HG03520 (cell line): Measurements from ENCODE around the gene C20orf202.

ENCODE experiments used
- ATAC-seq: cut with Tn5 transposase; IDR thresholded peaks from one replicate; pipeline ENCODE4 v1.9.1; 2021; ENCODE audit warnings: mild to moderate bottlenecking, moderate library complexity; ENCODE audit not compliant: unreplicated experiment

C20orf202 gene

DNA sequence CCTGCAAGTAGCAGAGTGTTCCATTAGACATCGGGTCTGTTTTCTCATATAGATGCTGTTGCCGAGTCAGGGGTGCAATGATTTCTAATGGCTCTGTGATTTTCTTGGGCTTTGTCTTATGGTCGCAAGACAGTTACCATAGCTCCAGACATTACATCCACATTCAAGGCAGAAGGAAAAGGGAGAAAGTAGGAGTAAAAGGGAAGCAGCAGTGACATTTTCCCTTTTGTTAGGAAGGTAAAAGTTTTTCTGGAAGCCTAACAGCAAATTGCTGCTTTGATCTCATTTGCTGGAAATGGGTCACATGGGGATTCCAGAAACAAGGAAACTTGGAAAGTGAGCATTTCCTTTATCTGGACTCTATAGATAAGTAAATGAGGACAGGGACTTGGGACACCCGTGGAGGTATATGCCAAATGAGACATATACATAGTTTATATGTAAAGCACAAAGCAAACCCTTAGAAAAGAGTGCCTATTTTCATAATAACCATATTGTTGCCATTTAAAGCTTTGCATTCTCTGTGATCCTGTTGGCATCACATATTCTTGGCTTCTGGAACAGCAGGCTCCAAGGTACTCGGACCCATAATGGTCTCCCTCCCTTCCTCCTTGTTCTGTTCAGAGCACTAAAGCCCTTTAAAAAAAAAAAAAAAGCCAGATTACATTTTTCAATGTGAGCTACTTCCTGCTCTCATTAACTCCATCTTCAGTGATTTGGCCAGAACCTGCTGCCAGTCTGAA is at the start of gene C20orf202:
TSS of gene C20orf202 (plus strand) at position 693 of the 743 bp plus-strand sequence. CDS start 132 bp downstream, outside the sequence.
- no peak for ATAC-seq

DNA sequence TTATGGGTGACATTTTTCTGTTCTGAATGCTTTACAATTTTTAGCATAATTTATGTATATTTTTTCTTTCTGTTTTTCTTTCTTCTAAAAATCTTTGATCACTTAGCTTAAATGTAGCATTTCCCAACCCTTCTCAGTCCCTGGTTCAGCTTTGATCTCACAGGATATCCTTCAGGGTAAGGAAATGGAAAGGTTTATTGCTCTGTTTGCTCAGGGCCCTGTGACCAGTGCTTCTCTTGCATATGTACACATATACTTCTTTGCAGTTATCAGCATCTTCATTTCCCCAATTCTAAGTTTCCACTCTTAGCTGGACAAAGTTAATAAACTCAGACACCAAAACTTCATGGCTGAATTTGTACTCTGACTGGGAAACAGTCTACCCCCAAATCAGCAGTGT is 49.0 kb upstream of the C20orf202 start:
- ATAC-seq = no peak

DNA sequence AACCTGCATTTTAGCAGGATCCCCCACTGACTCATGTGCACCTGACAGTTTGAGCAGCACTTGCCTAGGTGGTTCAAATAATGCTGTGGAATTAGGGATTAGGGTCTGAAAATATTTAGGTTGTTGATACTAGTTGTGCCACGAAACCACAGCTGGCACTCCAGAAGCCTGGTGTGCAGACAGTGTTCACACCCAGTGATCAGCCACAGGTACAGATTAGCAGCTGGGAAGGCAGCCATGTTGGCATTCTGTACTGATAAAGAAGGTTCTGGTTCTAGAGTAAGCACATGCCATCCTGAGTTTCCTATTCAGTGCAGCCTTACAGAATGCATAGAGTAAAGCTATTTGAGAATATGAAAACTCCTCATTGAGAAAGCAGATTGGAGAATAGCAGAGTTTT is 48.6 kb upstream of the C20orf202 start:
- no peak for ATAC-seq

DNA sequence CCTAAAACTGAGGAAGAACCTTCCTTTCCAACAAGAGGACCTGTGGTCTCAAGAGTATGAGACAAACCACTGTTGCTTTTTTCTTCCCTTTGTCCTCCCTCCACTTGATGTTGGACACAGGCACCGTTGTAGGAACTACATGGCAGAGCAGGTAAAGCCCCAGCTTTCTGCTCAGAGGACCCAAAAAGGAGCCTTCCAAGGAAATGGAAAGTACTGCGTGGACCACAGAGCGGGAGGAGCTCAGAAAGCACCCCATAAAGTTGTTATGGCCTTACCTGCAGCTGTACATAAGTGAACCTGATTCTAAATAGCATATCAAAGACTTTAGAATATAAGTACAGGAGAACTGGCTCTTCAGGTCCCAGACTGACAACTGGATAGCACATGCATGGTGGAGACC is 47.9 kb upstream of the C20orf202 start:
- no peak for ATAC-seq

DNA sequence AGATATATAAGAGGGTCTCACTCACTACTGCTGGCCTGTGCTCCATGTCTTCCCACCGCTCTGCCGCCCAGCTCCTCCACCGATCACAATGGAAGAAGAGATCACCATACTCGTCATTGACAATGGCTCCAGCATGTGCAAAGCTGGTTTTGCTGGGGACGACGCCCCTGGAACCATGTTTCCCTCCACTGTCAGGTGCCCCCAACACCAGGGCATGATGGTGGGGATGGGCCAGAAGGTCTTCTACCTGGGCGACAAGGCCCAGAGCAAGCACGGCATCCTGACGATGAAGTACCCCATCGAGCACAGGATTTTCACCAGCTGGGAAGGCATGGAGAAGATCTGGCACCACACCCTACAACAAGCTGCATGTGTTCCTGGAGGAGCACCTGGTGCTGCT is 42.8 kb upstream of the C20orf202 start:
- no peak for ATAC-seq

DNA sequence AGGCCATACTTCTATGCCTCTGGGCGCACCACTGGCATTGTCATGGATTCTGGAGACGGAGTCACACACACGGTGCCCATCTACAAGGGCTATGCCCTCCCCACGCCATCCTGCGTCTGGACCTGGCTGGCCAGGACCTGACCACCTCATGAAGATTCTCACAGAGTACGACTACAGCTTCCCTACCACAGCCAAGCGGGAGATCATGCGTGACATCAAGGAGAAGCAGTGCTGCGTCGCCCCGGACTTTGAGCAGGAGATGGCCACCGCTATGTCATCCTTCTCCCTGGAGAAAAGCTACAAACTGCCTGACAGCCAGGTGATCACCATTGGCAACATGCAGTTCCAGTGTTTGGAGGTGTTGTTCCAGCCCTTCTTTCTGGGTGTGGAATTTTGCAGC is 42.3 kb upstream of the C20orf202 start:
- no peak for ATAC-seq

DNA sequence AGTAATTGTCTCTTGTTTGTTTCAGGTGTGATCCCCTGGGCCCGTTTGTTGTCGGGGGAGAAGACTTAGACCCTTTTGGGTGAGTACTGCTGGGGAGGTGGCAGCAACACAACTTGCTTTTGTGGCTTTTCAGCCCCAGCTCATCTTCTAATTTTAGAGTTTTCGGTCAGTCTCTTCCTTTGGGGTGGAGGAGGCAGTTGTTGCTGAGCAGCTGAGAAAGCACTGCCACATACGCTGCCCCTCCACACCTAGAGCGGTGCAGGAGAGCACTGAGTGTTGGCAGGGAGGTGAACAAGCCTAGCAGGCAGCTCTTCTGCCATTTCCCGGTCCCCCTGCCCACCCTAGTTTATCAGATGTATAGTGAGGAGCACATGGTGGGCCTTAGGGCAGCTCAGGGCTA is 40.1 kb upstream of the C20orf202 start:
- ATAC-seq = no peak

DNA sequence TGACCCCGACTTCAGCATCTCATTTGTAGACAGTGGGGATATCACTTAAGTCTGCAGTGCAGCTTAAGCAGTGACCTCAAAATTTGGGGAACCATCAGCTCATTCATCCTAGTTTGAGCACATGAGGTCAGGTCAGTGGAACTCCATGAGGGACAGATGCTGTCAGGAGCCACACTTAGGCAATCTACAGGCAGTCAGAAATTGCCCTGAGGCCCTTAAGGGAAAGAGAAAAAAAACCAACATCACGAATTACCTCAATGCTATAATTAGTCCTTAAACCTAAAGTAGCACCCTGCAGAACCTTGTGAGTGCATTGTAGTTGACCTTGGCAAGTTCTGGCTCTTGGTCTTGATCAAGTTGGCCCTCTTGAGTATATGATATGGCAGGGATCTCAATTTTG is 39.6 kb upstream of the C20orf202 start:
- no peak for ATAC-seq

DNA sequence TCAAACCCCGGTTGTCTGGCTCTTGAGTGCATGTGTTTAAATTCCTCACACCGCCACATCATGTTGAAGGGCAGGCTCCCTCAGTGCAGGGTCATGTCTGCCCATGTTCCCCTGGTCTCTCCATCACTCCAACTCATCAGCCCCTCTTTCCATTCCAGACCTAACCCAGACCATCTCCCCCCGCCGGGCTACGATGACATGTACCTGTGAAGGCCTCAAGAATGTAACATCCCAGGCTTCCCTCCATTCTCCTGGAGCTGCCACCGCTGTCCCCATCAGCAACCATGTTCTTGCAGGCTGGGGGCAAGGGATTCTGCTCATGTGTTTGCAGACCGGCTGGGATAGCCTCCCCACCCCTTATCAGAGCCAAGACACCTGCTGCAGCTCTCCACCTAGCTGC is 38.4 kb upstream of the C20orf202 start:
- ATAC-seq = no peak

DNA sequence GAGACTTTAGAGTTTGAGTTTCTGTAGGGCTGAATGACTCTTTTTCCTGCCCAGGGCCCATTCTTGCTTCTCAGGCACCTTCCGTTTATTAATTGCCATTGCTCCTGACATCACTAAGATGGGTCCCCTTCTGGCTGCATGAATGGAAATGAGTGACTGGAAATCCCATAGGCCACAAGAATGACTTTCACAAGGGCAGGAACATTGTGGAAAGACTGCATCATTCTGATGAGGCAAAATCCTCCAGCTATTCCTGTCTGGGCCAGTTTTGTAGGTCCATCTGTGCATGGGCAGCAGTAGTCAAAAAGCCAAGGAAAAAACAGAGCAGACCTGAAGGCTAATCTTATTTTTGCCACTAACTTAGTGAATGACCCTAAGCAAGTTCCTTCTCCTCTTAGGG is 37.7 kb upstream of the C20orf202 start:
- no peak for ATAC-seq

DNA sequence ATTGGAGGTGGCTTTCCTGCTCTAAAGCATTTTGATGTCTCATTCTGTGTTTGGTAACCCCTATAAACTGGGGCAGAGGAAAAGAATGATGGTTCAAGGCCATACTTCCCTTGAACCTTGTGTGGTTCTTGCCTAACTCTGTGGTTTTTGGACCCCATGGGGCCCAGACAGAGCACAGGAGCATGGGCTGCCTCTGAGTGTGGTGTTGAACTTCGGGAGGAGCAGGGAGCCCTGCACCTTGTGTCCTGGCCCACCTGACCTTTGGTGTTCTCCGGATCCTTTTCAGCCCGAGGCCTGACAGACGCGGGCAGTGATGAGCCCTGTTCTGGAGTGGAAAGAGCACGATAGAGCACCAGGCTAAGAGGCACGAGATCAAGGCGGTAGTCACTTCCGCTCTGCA is 37.3 kb upstream of the C20orf202 start:
- ATAC-seq = no peak

DNA sequence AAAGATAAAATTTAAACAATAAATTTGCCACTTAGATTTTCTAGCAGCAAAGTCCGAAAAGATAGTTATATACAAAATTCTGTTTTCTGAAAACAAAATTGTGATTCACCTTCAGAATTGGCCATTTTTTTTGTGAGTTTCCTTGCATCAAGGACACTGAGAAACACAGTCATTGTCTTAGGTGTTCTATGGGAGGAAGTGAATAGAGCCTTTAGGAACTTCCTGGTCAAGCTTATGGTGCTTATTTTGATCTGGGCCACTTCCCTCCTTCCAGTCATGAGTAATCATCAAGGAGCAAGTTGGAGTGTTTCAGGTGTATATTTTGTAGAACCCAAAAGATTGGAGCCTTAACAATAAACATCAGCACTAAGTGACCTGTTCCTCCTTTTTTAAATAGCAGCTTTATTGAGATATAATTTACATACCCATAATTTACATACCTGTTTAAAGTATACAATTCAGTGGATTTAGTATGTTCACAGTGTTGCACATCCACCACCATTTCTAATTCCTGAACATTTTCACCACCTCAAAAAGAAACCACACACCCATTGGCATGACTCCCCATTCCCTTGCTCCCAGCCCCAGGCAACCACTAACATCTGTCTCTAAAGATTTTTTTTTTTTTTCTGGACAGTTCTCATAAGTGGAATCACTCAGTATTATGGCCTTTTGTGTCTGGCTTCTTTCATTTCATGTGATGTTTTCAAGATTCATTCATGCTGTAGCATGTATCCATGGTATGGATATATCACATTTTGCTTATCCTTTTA is 36.1 kb upstream of the C20orf202 start:
- no peak for ATAC-seq

DNA sequence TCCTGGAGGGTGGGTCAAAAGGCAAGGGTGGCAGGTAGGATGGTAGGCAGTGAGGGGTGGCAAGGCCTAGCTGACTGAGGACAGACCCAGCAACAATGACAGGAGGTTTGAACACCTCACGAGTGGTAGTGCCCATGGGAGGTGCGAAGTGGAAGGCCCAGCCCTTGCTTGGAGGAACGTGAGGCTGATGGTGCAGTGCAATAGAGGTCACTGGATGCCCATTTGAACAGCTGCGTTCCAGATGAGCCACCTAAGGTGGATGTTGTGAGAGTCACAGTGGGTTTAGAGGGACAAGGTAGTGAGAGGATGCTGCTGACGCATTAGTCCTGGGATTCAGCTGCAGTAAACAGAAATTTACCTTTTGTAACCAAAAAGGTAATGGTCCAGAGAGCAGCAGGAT is 34.0 kb upstream of the C20orf202 start:
- ATAC-seq = no peak

DNA sequence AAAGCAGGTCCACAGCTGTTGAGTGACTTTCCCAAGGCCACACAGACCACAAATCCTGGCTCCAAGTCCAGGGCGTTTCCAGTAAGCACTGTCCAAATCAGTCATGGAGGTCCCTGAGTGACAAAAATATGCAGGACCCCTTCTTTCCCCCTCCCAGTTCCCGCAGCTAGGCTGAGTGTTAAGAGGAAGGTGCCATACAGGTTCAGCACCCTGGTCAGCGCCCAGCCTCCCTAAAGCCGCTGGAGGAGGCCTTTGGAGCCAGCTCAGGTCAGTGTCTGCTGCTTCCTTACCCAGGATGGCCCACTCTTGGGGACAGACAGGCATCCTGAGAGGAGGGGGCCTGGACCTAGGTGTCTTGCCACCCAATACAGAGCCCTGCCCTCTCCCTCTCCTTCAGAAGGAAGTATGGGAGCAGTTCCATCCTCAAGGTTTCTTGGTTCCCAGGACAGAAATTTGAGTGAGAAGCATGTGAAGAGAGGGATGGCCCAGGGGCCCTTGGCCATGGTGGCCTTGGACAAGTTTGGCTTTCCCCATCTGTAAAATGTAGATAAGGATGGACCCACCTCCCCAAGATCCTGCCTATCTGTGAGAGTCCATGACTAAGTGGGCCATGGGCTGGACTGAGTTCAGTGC is 31.7 kb upstream of the C20orf202 start:
- ATAC-seq = no peak

DNA sequence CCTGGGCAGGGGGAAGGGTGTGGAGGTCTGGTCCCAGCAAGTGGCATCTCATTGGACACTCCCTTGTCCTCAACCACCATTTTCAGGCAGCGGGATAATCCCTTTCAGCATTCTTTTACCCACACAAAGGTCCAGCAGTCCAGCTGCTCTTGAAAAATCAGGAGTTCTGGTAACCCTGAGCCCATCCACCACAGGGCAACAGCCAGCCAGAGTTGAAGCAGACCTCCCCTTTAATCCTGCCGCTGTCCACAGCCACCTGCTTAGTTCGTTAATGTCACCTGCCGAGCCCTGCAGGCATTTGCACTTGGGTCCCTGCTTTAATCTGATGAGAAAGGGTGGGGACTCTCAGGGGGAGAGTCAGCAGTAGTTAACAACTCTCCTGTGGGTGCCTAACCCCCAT is 29.6 kb upstream of the C20orf202 start:
- no peak for ATAC-seq

DNA sequence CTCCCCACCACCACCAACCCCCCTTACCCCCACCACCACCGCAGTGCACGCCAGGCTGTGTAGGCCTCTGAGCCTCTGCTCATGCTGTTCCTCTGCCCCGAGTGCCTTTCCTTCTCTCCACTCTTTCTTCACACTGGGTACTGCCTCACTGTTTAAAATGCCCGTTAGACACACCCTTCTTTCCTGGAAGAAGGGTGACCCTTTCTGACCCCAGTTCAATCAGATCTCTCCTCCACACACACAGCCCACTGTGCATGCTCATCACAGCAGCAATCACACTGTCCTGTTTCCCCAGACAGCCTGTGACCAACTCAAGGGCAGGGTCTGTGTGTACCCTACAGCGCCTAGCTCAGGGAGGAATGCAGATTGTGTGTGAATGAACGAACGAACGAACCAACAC is 28.5 kb upstream of the C20orf202 start:
- ATAC-seq = no peak

DNA sequence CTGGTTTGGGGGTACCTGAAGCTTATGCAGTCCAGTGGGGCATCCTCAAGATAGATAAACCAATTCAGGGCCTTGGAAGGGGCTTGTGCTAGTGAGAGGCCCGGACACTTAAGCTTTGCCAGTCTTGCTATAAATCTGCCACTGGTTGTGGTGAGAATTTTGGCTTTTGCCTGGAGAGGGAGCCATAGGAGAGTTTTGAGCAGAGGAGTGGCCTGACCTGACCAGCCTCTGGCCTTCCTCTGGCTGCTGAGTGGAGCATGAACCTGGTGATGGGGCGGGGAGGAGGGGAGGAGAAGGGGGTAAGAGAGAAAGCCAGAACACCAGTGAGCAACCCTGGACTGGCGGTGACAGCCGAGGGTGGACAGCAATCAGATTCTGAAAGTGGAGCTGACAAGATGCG is 25.6 kb upstream of the C20orf202 start:
- no peak for ATAC-seq

DNA sequence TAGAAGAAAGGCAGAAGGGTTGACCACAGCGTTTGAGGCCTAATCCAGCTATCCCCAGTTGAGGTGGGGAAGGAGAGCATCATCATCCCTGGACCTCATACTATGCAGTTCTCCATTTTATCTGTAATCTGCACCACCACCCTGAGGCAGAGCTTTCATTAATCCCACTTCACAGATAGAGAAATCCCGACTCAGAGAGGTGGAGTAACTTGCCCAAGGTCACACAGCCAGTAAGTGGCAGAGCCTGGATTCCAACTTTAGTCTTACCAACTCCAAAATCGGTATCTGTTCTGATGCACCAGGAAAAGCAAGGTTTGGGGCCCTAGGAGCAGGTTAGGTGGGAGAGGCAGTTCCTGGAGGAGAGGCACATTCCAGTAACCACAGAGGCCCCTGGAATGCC is 25.2 kb upstream of the C20orf202 start:
- ATAC-seq = no peak

DNA sequence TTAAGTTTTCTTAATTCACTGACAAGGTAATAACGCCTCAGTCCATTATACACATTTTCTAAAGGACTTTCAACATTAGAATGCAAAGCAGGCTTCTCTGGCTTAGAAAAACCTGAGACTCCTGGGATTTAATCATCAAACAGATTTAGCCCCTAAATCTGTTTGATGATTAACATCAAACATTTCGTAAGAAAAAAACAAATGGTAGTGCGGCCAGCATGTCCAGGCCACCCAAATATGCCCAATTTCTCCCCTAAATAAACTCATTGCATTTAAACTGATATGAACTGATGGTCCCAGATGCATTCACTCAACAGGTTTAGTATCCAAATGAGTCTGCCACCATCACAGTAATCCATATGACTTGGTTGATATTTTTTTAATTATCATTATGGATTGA is 24.6 kb upstream of the C20orf202 start:
- ATAC-seq = no peak

DNA sequence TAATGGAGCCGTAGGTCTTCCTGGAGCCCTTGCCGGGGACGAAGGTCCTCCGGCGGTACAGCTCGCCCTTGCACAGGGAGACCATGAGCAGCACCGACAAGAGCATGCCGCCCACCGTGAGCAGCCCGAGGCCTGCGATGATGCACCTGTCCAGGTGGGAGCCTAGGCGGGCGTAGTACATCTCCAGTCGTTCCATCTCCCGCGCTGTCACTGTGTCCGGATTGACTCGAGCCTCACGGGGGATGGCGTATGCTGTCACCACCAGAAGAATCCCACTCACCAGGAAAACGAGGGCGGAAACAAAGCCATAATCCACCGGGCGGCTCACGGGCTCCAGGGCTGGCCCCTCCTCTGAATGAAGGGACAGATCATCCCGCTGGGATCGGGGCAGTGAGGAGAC is 22.3 kb upstream of the C20orf202 start:
- ATAC-seq = no peak

DNA sequence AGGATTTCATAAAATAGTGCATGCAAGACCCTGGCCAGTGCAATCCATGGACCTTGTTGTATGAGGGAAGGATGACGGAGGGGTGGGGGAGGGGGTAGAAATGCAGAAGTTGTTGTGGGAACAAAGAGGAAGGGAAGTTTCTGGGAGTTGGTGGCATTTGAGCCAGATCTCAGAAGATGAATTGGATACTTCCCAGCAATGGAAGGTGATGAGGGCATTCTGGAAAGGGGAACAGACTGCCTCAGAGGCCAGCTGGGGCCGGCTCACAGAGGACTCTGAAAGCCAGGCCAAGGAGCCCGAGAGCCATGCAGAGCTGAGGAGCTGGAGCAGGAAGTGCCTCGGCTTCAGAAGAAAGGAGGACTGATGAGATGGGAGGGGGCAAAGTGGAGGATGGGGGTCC is 21.1 kb upstream of the C20orf202 start:
- ATAC-seq = no peak

DNA sequence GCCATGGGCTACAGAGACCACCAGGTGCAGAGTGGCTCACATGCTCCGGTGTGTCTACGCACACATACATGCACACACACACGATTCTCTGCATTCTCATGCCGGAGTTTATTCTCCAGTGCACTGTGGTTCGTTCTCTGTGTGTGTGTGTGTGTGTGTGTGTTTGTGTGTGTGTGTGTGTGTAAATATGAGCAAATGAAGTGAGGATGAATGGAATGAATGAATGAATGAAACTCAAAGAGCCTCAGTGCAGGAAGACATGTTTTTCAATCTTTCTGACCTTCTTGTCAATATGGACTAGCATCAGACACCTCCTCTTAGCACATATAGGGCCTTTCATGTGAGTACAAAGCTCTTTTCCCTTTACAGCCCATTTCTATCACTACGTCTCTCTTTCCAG is 20.1 kb upstream of the C20orf202 start:
- ATAC-seq = no peak
